Measurements from ENCODE around the gene ALPK3.
"Not testable (repeated sequence)": the region's sequence is repeated elsewhere in the genome, so short reads cannot be mapped to it uniquely, and the experiment has no call there.

The ALPK3 gene

DNA sequence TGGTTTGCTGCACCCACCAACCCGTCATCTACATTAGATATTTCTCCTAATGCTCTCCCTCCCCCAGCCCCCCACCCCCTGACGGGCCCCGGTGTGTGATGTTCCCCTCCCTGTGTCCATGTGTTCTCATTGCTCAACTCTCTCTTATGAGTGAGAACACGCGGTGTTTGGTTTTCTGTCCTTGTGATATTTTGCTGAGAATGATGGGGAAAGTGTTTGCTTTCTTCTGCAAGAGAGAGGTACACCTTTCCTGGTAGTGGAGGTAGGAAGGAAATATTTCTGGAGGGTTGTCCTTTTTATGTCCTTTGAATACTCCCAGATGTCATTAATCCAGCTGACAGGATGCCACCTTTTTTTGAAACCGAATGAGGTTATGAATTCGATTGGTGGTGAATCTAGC lies 56.8 kb downstream of the ALPK3 start:
- no peak for DNase-seq (ENCODE audit: low read depth)

DNA sequence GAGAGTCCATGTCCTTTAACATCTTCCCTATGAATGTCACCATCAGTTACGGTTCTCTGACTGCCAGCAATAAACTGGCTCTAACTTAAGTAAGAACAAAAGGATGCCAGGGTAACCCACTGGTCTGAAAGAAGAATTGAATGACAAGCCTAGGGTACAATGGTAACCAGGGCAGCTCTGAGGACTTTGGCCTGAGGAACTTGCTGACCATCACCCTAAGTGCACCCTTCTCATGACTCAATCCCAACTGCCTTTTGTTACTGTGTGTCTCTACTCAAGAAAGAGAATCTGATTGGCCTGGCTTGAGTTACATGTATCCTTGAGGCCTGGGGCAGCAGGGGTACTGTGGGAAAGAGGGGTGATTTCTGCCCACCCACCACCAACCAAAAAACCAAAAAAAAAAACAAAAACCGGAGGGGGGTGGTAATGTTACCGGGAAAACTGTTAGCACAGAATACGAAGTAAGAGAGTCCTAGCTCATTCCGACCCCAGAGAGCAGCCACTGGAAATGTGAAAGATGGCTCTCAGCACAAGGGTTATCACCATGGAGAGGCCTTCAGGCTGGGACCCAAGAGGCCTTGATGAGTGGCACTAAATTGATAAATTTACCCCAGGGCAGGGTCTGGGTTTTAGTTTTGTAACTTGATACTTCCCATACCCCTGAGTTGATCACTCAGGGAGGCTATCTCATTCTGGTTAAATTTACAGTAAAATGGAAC lies 58.0 kb downstream of the ALPK3 start:
- no peak for DNase-seq (ENCODE audit: low read depth)

GRCh38 chr15:84876269-84876668 lies 59.1 kb downstream of the ALPK3 start:
- DNase-seq (ENCODE audit: low read depth) = no peak

GRCh38 chr15:84877701-84878100 lies 60.5 kb downstream of the ALPK3 start:
- DNase-seq (ENCODE audit: low read depth) = not testable (repeated sequence)

DNA sequence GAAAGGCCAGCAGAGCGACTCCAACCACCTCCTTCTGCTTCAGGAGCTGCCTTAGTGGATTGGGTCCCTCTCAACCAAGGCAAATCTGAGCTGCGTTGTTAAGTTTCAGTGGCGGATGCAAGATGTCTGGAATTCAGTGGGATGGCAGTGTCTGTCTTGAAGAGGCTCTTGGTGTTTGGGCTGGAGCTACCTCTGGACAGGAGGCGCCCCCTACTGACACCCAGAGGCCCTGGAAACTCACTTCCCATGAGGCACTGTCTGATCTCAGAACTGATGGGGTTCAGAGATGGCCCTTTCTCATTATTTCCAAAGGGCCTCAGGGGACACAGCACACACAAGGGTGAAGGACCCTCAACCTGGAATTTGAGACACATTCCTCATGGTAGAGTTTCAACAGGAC lies 61.3 kb downstream of the ALPK3 start:
- DNase-seq (ENCODE audit: low read depth) = peak; percentile 40

DNA sequence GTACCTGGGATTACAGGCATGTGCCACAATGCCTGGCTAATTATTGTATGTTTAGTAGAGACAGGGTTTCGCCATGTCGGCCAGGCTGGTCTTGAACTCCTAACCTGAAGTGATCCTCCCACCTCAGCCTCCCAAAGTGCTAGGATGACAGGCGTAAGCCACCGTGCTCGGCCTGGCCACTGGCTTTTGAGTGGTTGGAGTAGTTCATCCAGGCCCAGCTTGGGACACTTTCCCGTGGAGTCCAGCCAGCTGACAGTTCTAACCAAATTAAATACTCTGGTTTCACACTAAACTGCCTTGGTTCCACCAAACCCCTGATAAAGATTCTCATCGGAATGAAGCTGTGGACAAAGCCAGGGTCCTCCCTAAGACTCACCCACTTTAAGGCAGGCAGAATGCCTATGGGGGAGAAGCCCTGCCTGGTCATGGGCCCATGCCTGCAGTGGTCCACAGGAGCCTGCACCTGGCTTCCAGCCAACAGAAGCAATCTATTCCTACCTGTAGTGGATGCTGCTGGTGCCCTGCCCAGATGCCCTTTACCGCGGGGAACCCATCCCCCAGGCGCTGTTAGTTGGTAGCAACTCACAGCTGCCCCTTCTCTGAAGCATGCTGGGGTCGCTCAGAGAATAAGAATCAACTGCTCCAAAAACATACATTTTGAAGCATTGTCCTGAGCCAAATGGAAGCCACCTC lies 62.1 kb downstream of the ALPK3 start:
- DNase-seq (ENCODE audit: low read depth) = no peak

DNA sequence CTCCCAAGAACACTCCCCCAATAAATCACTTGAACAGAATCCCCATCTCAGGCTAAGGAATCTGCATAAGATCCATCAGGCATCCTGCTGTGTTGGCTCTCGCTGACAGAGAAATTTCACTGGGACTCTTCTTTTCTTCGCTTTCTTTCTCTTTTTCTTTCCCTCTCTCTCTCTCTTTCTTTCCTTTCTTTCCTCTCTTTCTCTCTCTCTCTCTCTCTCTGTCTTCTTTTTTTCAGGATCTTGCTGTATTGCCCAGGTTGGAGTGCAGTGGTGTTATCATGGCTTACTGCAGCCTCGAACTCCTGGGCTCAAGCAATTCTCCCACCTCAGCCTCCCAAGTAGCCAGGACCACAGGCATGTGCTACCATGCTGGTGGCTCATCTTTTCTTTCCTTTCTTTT lies 62.9 kb downstream of the ALPK3 start:
- no peak for DNase-seq (ENCODE audit: low read depth)

DNA sequence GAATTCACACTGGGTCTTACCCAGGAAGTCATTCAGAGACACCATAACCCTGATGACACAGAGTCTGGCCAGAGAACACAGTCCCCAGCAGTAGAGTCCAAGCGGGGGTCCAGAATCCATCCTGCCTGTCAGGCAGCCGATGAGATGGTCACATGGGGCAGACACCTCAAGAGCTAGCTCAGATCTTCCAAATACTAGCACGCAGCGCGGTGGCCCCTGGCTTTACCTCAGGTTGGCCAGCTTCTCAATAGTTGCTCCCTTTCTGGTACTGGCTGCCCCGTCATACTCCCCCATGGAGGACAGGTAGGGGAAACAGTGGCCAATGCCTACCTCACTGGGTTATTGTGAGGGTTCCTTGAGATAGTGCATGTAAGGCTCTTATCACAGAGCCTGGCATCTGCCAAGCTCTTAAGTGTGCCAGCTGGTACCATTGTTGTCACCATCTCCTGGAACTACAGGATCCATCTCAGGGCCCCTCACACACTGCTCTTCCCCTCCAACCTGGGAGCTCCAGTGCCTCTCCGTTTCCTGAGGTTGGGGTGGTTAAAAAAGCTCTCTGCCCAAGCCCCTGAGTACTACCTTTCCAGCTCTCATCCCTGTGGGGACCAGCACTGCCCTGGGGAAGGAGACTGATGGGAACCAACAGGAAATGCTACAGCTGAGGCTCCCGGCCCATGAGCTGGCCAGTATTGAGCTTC lies 63.8 kb downstream of the ALPK3 start:
- no peak for DNase-seq (ENCODE audit: low read depth)

DNA sequence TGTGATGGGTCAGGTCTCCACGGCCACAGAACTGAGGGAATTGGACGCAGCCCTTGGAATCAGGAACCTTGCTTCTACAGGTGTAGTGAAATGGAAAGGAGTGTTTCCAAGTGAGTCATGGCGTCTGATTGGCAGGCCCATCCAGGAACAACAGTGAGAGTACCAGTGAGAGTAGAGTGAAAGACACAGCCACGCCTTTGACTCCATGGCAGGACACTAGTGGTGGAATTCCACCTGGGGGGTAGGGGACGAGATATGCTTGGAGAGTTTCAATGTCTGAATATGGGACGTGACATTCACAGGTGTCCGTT lies 64.3 kb downstream of the ALPK3 start:
- no peak for DNase-seq (ENCODE audit: low read depth)

GRCh38 chr15:84883466-84883865 lies 66.3 kb downstream of the ALPK3 start:
- no peak for DNase-seq (ENCODE audit: low read depth)

GRCh38 chr15:84883916-84884781 lies 67.0 kb downstream of the ALPK3 start, which contains the start of gene SLC28A1:
Gene SLC28A1, plus strand, starts transcription at chr15:84884662. Its CDS starts 3,099 bp downstream, at chr15:84887761.
- DNase-seq (ENCODE audit: low read depth) = no peak

GRCh38 chr15:84885801-84886200 lies 68.6 kb downstream of the ALPK3 start:
- DNase-seq (ENCODE audit: low read depth) = no peak

DNA sequence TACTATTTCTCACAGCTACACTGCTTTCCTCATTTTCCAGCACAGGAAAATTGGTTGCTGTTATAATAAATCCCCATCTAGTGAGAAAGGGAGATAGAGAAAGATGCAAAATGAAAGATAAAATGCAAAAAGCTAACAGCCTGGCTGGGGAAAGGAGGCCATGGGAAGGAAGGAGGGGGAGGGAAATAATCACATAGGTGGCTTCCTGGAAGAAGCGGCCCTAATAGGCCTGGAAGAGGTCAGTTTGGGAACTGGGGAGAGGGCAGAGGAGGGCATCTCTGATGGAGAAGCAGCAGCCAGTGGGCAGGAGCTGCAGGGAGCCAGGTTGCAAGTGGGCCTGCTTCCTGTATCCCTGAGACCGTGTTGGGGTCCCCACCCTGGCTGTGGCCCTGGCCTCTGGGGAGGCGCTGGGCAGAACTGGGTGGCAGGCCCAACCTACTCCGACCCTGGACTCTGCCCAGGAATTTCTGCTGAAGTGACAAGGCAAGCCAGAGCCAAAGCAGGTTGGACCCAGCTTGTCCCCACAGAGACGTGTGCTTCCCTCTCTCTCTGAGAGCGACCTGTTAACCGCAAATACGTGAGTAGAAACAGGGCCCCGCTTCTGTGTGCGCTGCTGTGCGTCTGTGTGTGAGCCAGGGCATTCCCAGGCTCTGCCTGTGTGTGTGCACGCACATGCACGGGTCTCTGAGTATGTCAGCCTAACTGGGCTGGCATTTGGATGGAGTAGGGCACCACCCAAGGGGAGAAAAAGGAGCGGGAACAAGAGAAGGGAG lies 69.2 kb downstream of the ALPK3 start:
- no peak for DNase-seq (ENCODE audit: low read depth)

GRCh38 chr15:84886984-84887299 lies 69.8 kb downstream of the ALPK3 start:
- no peak for DNase-seq (ENCODE audit: low read depth)

- no peak for DNase-seq (ENCODE audit: low read depth)
Measured at GRCh38 chr15:84887938-84888337, 70.8 kb downstream of the ALPK3 start.

- DNase-seq (ENCODE audit: low read depth) = no peak
Measured at GRCh38 chr15:84888639-84889038, 71.5 kb downstream of the ALPK3 start.

- no peak for DNase-seq (ENCODE audit: low read depth)
Measured at GRCh38 chr15:84889313-84889990, 72.3 kb downstream of the ALPK3 start.

- no peak for DNase-seq (ENCODE audit: low read depth)
Measured at GRCh38 chr15:84889991-84890669, 73.0 kb downstream of the ALPK3 start.

- DNase-seq (ENCODE audit: low read depth) = no peak
Measured at GRCh38 chr15:84890670-84891162, 73.6 kb downstream of the ALPK3 start.

DNA sequence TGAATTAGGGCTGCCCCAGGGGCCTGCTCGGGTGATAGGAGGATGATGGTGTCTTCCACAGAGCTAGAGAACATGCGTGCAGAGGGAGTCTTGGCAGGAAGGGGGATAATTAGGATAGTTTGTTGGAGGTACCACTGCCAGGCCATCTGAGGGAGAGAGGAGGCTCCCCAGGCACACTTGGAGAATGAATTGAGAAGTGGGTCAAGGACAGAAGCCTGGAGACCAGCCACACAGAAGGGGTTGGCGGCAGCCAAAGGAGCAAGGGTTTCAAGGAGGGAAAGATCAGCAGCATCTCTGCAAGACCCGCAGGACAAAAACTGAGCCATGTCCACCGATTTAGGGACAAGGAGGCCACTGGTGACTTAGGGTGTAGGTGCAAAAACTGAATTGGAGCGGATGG lies 74.2 kb downstream of the ALPK3 start:
- no peak for DNase-seq (ENCODE audit: low read depth)
